PC-9 (cell line): ENCODE data around the gene PTCD1.

Experiments
- EZH2 ChIP-seq: fragments of 200-600 bp; sonication (generic); IDR thresholded peaks from 2 replicates; pipeline ENCODE4 v1.8.0; 2017; ENCODE audit warnings: antibody characterized with exemption, low read depth
- TF ChIP-seq, protein P1 (sequence below): fragments of 200-600 bp; sonication (generic); conservative IDR thresholded peaks from 2 replicates; pipeline ENCODE4 v1.6.1; 2017; ENCODE audit warnings: mixed run types, antibody characterized with exemption, mild to moderate bottlenecking, moderate library complexity

DNA sequence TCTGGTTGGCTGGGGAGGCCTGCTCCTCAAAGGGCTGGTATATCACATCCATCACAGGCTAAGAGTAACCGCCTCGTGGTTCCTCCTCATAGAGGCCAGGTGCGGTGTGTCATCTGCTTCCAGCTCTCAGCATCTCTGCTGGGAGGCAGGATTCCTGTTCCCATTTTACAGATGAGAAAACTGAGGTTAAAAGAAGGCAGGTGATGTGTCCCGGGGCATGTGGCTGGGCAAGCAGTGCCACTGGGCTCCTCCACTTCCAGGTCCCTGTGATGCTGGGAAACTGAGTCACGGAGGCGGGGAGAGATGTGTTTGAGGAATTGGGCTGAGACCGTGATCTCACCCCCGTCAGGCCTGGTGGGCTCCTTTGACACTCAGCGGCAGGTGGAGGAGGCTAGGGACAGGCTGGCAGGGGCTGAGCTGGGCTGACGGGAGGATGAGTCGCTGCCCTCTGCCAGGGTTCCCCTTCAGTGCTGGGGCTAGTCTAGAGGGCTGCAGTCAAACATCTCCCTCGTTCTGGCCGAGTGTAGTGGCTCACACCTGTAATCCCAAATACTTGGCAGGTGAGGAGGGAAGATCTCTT lies 54.7 kb downstream of the PTCD1 start:
- TF ChIP-seq, protein P1, sequence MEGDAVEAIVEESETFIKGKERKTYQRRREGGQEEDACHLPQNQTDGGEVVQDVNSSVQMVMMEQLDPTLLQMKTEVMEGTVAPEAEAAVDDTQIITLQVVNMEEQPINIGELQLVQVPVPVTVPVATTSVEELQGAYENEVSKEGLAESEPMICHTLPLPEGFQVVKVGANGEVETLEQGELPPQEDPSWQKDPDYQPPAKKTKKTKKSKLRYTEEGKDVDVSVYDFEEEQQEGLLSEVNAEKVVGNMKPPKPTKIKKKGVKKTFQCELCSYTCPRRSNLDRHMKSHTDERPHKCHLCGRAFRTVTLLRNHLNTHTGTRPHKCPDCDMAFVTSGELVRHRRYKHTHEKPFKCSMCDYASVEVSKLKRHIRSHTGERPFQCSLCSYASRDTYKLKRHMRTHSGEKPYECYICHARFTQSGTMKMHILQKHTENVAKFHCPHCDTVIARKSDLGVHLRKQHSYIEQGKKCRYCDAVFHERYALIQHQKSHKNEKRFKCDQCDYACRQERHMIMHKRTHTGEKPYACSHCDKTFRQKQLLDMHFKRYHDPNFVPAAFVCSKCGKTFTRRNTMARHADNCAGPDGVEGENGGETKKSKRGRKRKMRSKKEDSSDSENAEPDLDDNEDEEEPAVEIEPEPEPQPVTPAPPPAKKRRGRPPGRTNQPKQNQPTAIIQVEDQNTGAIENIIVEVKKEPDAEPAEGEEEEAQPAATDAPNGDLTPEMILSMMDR = no peak
- TF ChIP-seq EZH2 = no peak
